GM12891 (cell line): ENCODE data around the gene LRP5.

Experiments used
- PAX5 ChIP-seq: IDR thresholded peaks from 2 replicates; pipeline ENCODE4 v1.6.1; 2011; ENCODE audit warnings: low read length, moderate library complexity, mild to moderate bottlenecking; ENCODE audit not compliant: insufficient read depth, severe bottlenecking
- POLR2AphosphoS5 ChIP-seq: IDR thresholded peaks from 2 replicates; pipeline ENCODE4 v1.6.1; 2011; ENCODE audit warnings: low read depth, low read length, control low read depth

DNA sequence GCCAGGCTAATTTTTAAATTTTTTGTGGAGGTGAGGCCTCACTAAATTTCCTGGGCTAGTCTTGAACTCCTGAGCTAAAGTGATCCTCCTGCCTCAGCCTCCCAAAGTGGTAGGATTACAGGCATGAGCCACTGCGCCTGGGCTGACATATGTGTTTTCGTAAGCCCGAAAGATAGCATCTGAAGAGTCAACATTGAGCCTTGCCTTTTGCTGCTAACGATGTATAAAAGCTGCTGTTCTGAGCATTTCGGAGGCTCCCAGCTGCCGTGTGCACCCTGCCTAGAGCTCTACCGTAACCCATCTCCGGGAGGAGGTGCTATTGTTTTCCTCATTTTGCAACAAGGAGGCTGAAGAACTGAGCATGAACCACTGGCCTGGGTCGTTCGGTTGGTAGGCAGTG is 130.0 kb downstream of the LRP5 start:
- no peak for TF ChIP-seq POLR2AphosphoS5
- TF ChIP-seq PAX5, result no peak
